K562 (cell line): ENCODE data around the gene ACTN4. TPM values are rescaled to one million over a fixed set of nuclear protein-coding genes. Genes with fewer than 3 reads are reported as not detected.

Experiments
- EP300 ChIP-seq: IDR thresholded peaks from 2 replicates; pipeline ENCODE4 v1.6.1; 2012; ENCODE audit warnings: low read length, improper control_type of control experiment
- FOXA1 ChIP-seq: fragments of 450-650 bp; IDR thresholded peaks from 2 replicates; pipeline ENCODE4 v1.6.1; 2016; ENCODE audit warnings: mild to moderate bottlenecking, borderline replicate concordance
- MEF2A ChIP-seq: IDR thresholded peaks from 2 replicates; pipeline ENCODE4 v1.6.1; 2011; ENCODE audit warnings: low read depth, mild to moderate bottlenecking, low read length, moderate library complexity; ENCODE audit not compliant: control insufficient read depth
- SIX5 ChIP-seq, 2 experiments: IDR thresholded peaks; 2 replicates each; pipeline ENCODE4 v1.6.1; 2011; ENCODE audit warnings: low read length in 2 of 2, borderline replicate concordance in 1 of 2, low read depth in 1 of 2, mild to moderate bottlenecking in 1 of 2, moderate library complexity in 1 of 2; ENCODE audit not compliant: insufficient read depth in 1 of 2
- SMARCE1 ChIP-seq: fragments of 450-650 bp; IDR thresholded peaks from 2 replicates; pipeline ENCODE4 v1.7.1; 2016; ENCODE audit warnings: mild to moderate bottlenecking
- ZNF395 ChIP-seq: fragments of 200-800 bp; sonication (Bioruptor generic); IDR thresholded peaks from 2 replicates; pipeline ENCODE4 v1.6.1; 2017; ENCODE audit warnings: missing genetic modification characterization, missing compliant biosample characterization
- ZNF592 ChIP-seq: fragments of 450-650 bp; IDR thresholded peaks from 2 replicates; pipeline ENCODE4 v1.6.1; 2017; ENCODE audit warnings: antibody characterized with exemption, mild to moderate bottlenecking
- polyA plus RNA-seq, 8 experiments: library from polyadenylated mRNA; depleted of rRNA in 4 of 8; stranded (reverse) in 5 of 8; unstranded in 3 of 8; fragments of >200 nt; fragmentation: Nextera tagmentation in 2 of 8; fragmentation: Illumina TruSeq in 1 of 8; extraction: Ambion mirVana in 2 of 8; extraction: Trizol in 1 of 8; gene quantifications; 2 replicates each; pipeline versions ENCODE4 v1.2.1 to v1.2.3, GENCODE V29; 2011 to 2014; ENCODE audit warnings: inconsistent platforms in 1 of 8, missing spikeins in 1 of 8
- total RNA-seq, 7 experiments: library from RNA; depleted of rRNA in 6 of 7; stranded (reverse); fragments of >200 nt in 6 of 7; fragmentation: Illumina TruSeq in 2 of 7; extraction: Trizol in 2 of 7; gene quantifications; 2 replicates each; pipeline versions ENCODE4 v1.2.1 to v1.2.3, GENCODE V29; 2011 to 2021; ENCODE audit warnings: low replicate concordance in 1 of 7

ACTN4 gene
- total and polyA plus RNA-seq, 9 of the 15 experiments (the other 6 are each of a cell fraction or from before 2014, with no cell fraction given): 3.1 to 385 (median 125) TPM

GRCh38 chr19:38683393-38684077 lies 36.1 kb downstream of the ACTN4 start (continued):
- peak; percentile 57 for TF ChIP-seq ZNF592
- TF ChIP-seq MEF2A: no peak
- TF ChIP-seq ZNF395: no peak; the same call in 1 of the 2 replicates
- no peak for TF ChIP-seq FOXA1
- no peak for TF ChIP-seq SIX5 (IDR thresholded peaks at IDR 0.05; ENCODE audit: borderline replicate concordance in 1 of 2, insufficient read depth in 1 of 2, low read depth in 1 of 2, low read length in 2 of 2)
- TF ChIP-seq SMARCE1: peak; percentile 86
- peak; percentile 55; the same call in 1 of the 2 replicates for TF ChIP-seq EP300
